OCI-LY3 (cell line): ENCODE measurements around the gene SLC52A3.

Source experiments
- H2AFZ ChIP-seq: fragments of 200-600, 300-600 bp; shearing (Covaris generic); 2 replicates; pipeline ENCODE4 v1.6.0; 2014; ENCODE audit warnings: antibody characterized with exemption, low read depth, low read length
- H3K27ac ChIP-seq: fragments of 200-600, 300-600 bp; sonication (generic); 2 replicates; pipeline ENCODE4 v1.5.1; 2014; ENCODE audit warnings: mild to moderate bottlenecking, low read length, moderate library complexity, mixed read lengths
- H3K27me3 ChIP-seq: fragments of 200-600, 300-600 bp; sonication (generic); 2 replicates; pipeline ENCODE4 v1.6.1; 2014; ENCODE audit warnings: low read depth, low read length, mixed read lengths
- H3K36me3 ChIP-seq: fragments of 200-600, 300-600 bp; sonication (generic); replicated peaks from 2 replicates; pipeline ENCODE3; 2014; ENCODE audit warnings: low read depth, low read length, mixed read lengths
- H3K4me1 ChIP-seq: fragments of 300-600, 200-600 bp; sonication (generic); 2 replicates; pipeline ENCODE4 v1.6.1; 2014; ENCODE audit warnings: low read length, mixed read lengths
- H3K4me2 ChIP-seq: fragments of 200-600, 300-600 bp; sonication (generic); 2 replicates; pipeline ENCODE4 v1.6.1; 2014; ENCODE audit warnings: low read length, mixed read lengths
- H3K4me3 ChIP-seq: fragments of 300-600, 200-600 bp; sonication (generic); 2 replicates; pipeline ENCODE4 v1.5.1; 2014; ENCODE audit warnings: antibody characterized with exemption, mild to moderate bottlenecking, low read length, moderate library complexity
- H3K79me2 ChIP-seq: fragments of 300-600, 200-600 bp; shearing (Covaris generic); 2 replicates; pipeline ENCODE4 v1.6.1; 2014; ENCODE audit warnings: mild to moderate bottlenecking, low read length, mixed read lengths
- H3K9ac ChIP-seq: fragments of 300-600, 200-600 bp; shearing (Covaris generic); 2 replicates; pipeline ENCODE4 v1.6.0; 2014; ENCODE audit warnings: mild to moderate bottlenecking, low read length, moderate library complexity
- H3K9me3 ChIP-seq: fragments of 200-600, 300-600 bp; shearing (Covaris generic); 2 replicates; pipeline ENCODE4 v1.6.1; 2014; ENCODE audit warnings: low read length, mixed read lengths; ENCODE audit not compliant: insufficient read depth
- H4K20me1 ChIP-seq: fragments of 200-600, 300-600 bp; sonication (generic); 2 replicates; pipeline ENCODE4 v1.6.1; 2016; ENCODE audit warnings: low read length, mixed read lengths; ENCODE audit not compliant: insufficient read depth
- CTCF ChIP-seq: fragments of 200-600, 300-600 bp; sonication (generic); IDR thresholded peaks from 2 replicates; pipeline ENCODE4 v1.5.1; 2014; ENCODE audit warnings: antibody characterized with exemption, low read length, low read depth
- EZH2phosphoT487 ChIP-seq: fragments of 200-600 bp; shearing (Covaris generic); IDR thresholded peaks from 2 replicates; pipeline ENCODE4 v1.6.1; 2018; ENCODE audit warnings: antibody characterized with exemption, mixed run types, low read depth

Gene SLC52A3

DNA sequence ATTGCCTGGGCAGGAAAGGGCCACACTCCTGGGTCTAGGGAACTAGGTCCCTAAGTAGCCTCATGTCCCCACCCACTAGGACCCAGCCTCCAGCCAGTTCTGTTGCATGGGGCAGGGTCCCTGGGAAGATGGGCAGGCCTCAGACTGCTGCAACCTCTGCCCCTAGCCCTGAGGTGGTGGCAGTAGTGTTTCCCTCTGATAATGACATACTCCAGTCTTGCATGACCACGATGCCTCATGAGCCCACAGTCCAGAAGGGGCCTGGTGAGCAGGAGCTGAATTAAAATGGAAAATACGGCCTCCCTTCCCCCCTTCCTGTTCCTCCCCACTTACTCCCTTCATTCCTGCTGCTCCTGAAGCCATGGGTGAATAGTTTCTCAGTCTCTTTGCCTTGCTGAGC lies 56.7 kb downstream of the SLC52A3 start:
- no peaks in the 10 kb centered on the region for H4K20me1 ChIP-seq
- no peak overlapping the region for H3K4me3 ChIP-seq
- no peaks in the 10 kb centered on the region for H3K36me3 ChIP-seq
- H3K27ac ChIP-seq: no peak overlapping the region
- no peak for TF ChIP-seq EZH2phosphoT487
- no peak for TF ChIP-seq CTCF
- H3K79me2 ChIP-seq: no peaks in the 10 kb centered on the region
- no peaks in the 10 kb centered on the region for H3K4me1 ChIP-seq
- no peak overlapping the region for H3K9ac ChIP-seq
- peaks cover 12% of the 10 kb centered on the region; the same call in 1 of the 2 replicates for H3K27me3 ChIP-seq
- no peak overlapping the region for H2AFZ ChIP-seq
- no peaks in the 10 kb centered on the region; the same call in none of the 2 replicates for H3K9me3 ChIP-seq
- no peak overlapping the region for H3K4me2 ChIP-seq

- no peaks in the 10 kb centered on the region for H3K36me3 ChIP-seq
- TF ChIP-seq CTCF: no peak
- TF ChIP-seq EZH2phosphoT487: no peak
- no peaks in the 10 kb centered on the region for H3K79me2 ChIP-seq
- no peaks in the 10 kb centered on the region for H4K20me1 ChIP-seq
- no peaks in the 10 kb centered on the region; the same call in none of the 2 replicates for H3K9me3 ChIP-seq
- H3K27ac ChIP-seq: no peak overlapping the region
- no peak overlapping the region for H3K4me3 ChIP-seq
- H2AFZ ChIP-seq: no peak overlapping the region
- peaks cover 12% of the 10 kb centered on the region; the same call in 1 of the 2 replicates for H3K27me3 ChIP-seq
- H3K4me1 ChIP-seq: no peaks in the 10 kb centered on the region
- H3K9ac ChIP-seq: no peak overlapping the region
- H3K4me2 ChIP-seq: no peak overlapping the region
Observed at GRCh38 chr20:710780-711450, 57.4 kb downstream of the SLC52A3 start.
